PC-9 (cell line): ENCODE data around the gene EDNRB. TPM values are rescaled to one million over a fixed set of nuclear protein-coding genes. Genes with fewer than 3 reads are reported as not detected.

Experiments used
- BruUV-seq: library from RNA; stranded (reverse); fragments of 400-500 nt; replicated peaks from 2 replicates; lab custom pipeline; 2021; lab: Mats Ljungman, UMichigan
- CTCF ChIA-PET: fragments of 300-600 bp; sonication (Branson Sonifier 250); formaldehyde crosslinking; loops from one replicate; lab custom pipeline; 2022; ENCODE audit warnings: antibody characterized with exemption; lab: Charles Lee
- POLR2A ChIA-PET: fragments of 300-600 bp; sonication (Branson Sonifier 250); formaldehyde crosslinking; loops from one replicate; lab custom pipeline; 2022; ENCODE audit warnings: antibody characterized with exemption; ENCODE audit not compliant: unreplicated experiment; lab: Charles Lee
- DNase-seq, 2 experiments: peaks; one replicate each; pipeline versions ENCODE4 v3.0.0 to v3.0.0-alpha.2; 2015 to 2022; ENCODE audit warnings: mixed read lengths in 1 of 2
- H2AFZ ChIP-seq: fragments of 200-600 bp; sonication (generic); 2 replicates; pipeline ENCODE4 v1.8.1; 2017; ENCODE audit warnings: antibody characterized with exemption
- H3F3A ChIP-seq: fragments of 200-600 bp; sonication (generic); 2 replicates; pipeline ENCODE4 v1.8.1; 2017; ENCODE audit warnings: antibody characterized with exemption, mild to moderate bottlenecking, low read depth; ENCODE audit not compliant: insufficient read depth
- H3K27ac ChIP-seq: fragments of 200-600 bp; sonication (generic); 2 replicates; pipeline ENCODE4 v1.6.1; 2016; ENCODE audit warnings: mixed run types
- H3K27me3 ChIP-seq: fragments of 200-600 bp; sonication (generic); 2 replicates; pipeline ENCODE4 v1.6.1; 2016; ENCODE audit warnings: low read depth, mixed run types; ENCODE audit not compliant: insufficient read depth
- H3K36me3 ChIP-seq: fragments of 200-600 bp; sonication (generic); 2 replicates; pipeline ENCODE4 v1.6.1; 2016; ENCODE audit warnings: low read depth, mixed run types
- H3K4me1 ChIP-seq: fragments of 200-600 bp; sonication (generic); replicated peaks from 2 replicates; pipeline ENCODE4 v1.6.1; 2016; ENCODE audit warnings: mixed run types; ENCODE audit not compliant: insufficient read depth
- H3K4me2 ChIP-seq: fragments of 200-600 bp; sonication (generic); 2 replicates; pipeline ENCODE4 v1.6.1; 2017; ENCODE audit warnings: mixed run types
- H3K4me3 ChIP-seq: fragments of 200-600 bp; sonication (generic); 2 replicates; pipeline ENCODE4 v1.6.1; 2016; ENCODE audit warnings: mixed run types
- H3K79me2 ChIP-seq: fragments of 200-600 bp; sonication (generic); 2 replicates; pipeline ENCODE4 v1.6.1; 2017; ENCODE audit warnings: low read depth, mixed run types
- H3K9me2 ChIP-seq: fragments of 200-600 bp; sonication (generic); 2 replicates; pipeline ENCODE4 v1.8.1; 2017; ENCODE audit warnings: mild to moderate bottlenecking; ENCODE audit not compliant: insufficient read depth
- H3K9me3 ChIP-seq: fragments of 200-600 bp; sonication (generic); 2 replicates; pipeline ENCODE4 v1.8.1; 2016; ENCODE audit warnings: low read depth; ENCODE audit not compliant: insufficient read depth
- H4K20me1 ChIP-seq: fragments of 200-600 bp; sonication (generic); 2 replicates; pipeline ENCODE4 v1.8.1; 2017; ENCODE audit not compliant: insufficient read depth
- CTCF ChIP-seq: fragments of 200-600 bp; sonication (generic); conservative IDR thresholded peaks from 2 replicates; pipeline ENCODE4 v1.6.1; 2017; ENCODE audit warnings: mixed run types, antibody characterized with exemption, mild to moderate bottlenecking, moderate library complexity
- EZH2 ChIP-seq: fragments of 200-600 bp; sonication (generic); IDR thresholded peaks from 2 replicates; pipeline ENCODE4 v1.8.0; 2017; ENCODE audit warnings: antibody characterized with exemption, low read depth
- intact Hi-C: fragments of 100-400 bp; cut with micrococcal nuclease; formaldehyde crosslinking; loops from one replicate; pipeline ENCODE4 v1.10.0; 2022; ENCODE audit not compliant: unreplicated experiment
- total RNA-seq: library from RNA; stranded (reverse); gene quantifications from 2 replicates; pipeline ENCODE4 v1.2.3, GENCODE V29; 2021

The EDNRB gene
- total RNA-seq, 1 experiment from 2014 or later, result not detected

GRCh38 chr13:77846173-77846572, 72.5 kb downstream of the EDNRB start:
- no peaks in the 10 kb centered on the region for H3K9me2 ChIP-seq
- no peak overlapping the region for H3K4me2 ChIP-seq
- H3K79me2 ChIP-seq, result no peaks in the 10 kb centered on the region
- H3K27me3 ChIP-seq, result no peaks in the 10 kb centered on the region
- no peak for DNase-seq
- ChIA-PET CTCF (no interaction called here), POLR2A (interaction anchor here (0.6 kb wide), 1 partner anchor 1247 kb away, joined by 6 read pairs; no protein-coding TSS in a partner anchor)
- no peak for TF ChIP-seq EZH2
- TF ChIP-seq CTCF, result no peak
- H3F3A ChIP-seq, result no peaks in the 10 kb centered on the region
- BruUV-seq, result no TSS peak
- H4K20me1 ChIP-seq, result no peaks in the 10 kb centered on the region
- H3K4me1 ChIP-seq, result no peaks in the 10 kb centered on the region
- no peak overlapping the region for H3K27ac ChIP-seq
- no peaks in the 10 kb centered on the region for H3K36me3 ChIP-seq
- no peak overlapping the region for H3K4me3 ChIP-seq
- intact Hi-C loops, result no loop called here
- H3K9me3 ChIP-seq, result no peaks in the 10 kb centered on the region
- no peak overlapping the region for H2AFZ ChIP-seq

Other genes with a start within 250 kb of the EDNRB start
- gene SLAIN1, start 221.1 kb downstream of the EDNRB start, total RNA-seq, result 2.3 and 2.4 TPM in 2 replicates